HepG2 (cell line): Measurements from ENCODE around the gene CERS6. TPM values are rescaled to one million over a fixed set of nuclear protein-coding genes. Genes with fewer than 3 reads are reported as not detected.
A peak's percentile ranks its signal among the peaks of the same experiment; 100 is the strongest.

Experiments used
- KDM1A ChIP-seq: IDR thresholded peaks from 2 replicates; pipeline ENCODE4 v1.6.1; 2016; ENCODE audit warnings: missing compliant biosample characterization
- MEF2D ChIP-seq: sonication (generic); formaldehyde crosslinking; IDR thresholded peaks from 2 replicates; pipeline ENCODE4 v1.5.1; 2020; ENCODE audit warnings: mild to moderate bottlenecking, missing genetic modification reagents
- MXD1 ChIP-seq: sonication (generic); formaldehyde crosslinking; IDR thresholded peaks from 2 replicates; pipeline ENCODE4 v1.4.0; 2020; ENCODE audit warnings: mild to moderate bottlenecking, missing genetic modification reagents
- NONO ChIP-seq, 2 experiments: fragments of 450-650 bp in 1 of 2; sonication (generic) in 1 of 2; formaldehyde crosslinking in 1 of 2; IDR thresholded peaks in 1 of 2; conservative IDR thresholded peaks in 1 of 2; 2 replicates each; pipeline versions ENCODE4 v1.6.1 to v1.8.0; 2017 to 2022; ENCODE audit warnings: mild to moderate bottlenecking in 1 of 2, missing genetic modification reagents in 1 of 2, moderate library complexity in 1 of 2
- SP1 ChIP-seq, 2 experiments: fragments of 450-650 bp in 1 of 2; sonication (generic) in 1 of 2; formaldehyde crosslinking in 1 of 2; IDR thresholded peaks; 2 replicates each; pipeline versions ENCODE4 v1.4.0 to v1.6.1; 2016 to 2020; ENCODE audit warnings: missing genetic modification reagents in 1 of 2
- SUZ12 ChIP-seq: fragments of 150-350 bp; IDR thresholded peaks from 2 replicates; pipeline ENCODE4 v1.6.1; 2014; ENCODE audit warnings: low read depth, low read length
- THAP7 ChIP-seq: sonication (generic); formaldehyde crosslinking; IDR thresholded peaks from 2 replicates; pipeline ENCODE4 v1.8.1; 2023; ENCODE audit warnings: mild to moderate bottlenecking, missing genetic modification reagents
- ZBTB10 ChIP-seq: sonication (generic); formaldehyde crosslinking; IDR thresholded peaks from 2 replicates; pipeline ENCODE4 v1.4.0; 2020; ENCODE audit warnings: missing genetic modification reagents, borderline replicate concordance
- ZNF460 ChIP-seq: sonication (generic); formaldehyde crosslinking; IDR thresholded peaks from 2 replicates; pipeline ENCODE4 v1.5.1; 2020; ENCODE audit warnings: missing genetic modification reagents, mild to moderate bottlenecking, borderline replicate concordance
- ZNF569 ChIP-seq: sonication (generic); formaldehyde crosslinking; IDR thresholded peaks from 2 replicates; pipeline ENCODE4 v1.5.0; 2020; ENCODE audit warnings: mild to moderate bottlenecking, missing genetic modification reagents, moderate library complexity, borderline replicate concordance
- ZNF605 ChIP-seq: sonication (generic); formaldehyde crosslinking; IDR thresholded peaks from 2 replicates; pipeline ENCODE4 v1.8.0; 2022; ENCODE audit warnings: mild to moderate bottlenecking, missing genetic modification reagents
- ZNF891 ChIP-seq: sonication (generic); formaldehyde crosslinking; IDR thresholded peaks from 2 replicates; pipeline ENCODE4 v1.5.0; 2020; ENCODE audit warnings: mild to moderate bottlenecking, missing genetic modification reagents
- polyA plus RNA-seq, 8 experiments: library from polyadenylated mRNA; depleted of rRNA in 3 of 8; stranded (reverse) in 7 of 8; unstranded in 1 of 8; fragments of >200 nt; fragmentation: Illumina TruSeq in 4 of 8; extraction: Trizol in 4 of 8; gene quantifications; 2 replicates each; pipeline versions ENCODE4 v1.2.1 to v1.2.3, GENCODE V29; 2011 to 2016; ENCODE audit warnings: low read depth in 4 of 8, missing spikeins in 1 of 8, mixed read lengths in 1 of 8; ENCODE audit not compliant: insufficient read depth in 1 of 8
- total RNA-seq, 5 experiments: library from RNA; depleted of rRNA; stranded (reverse); fragments of >200 nt; fragmentation: Illumina TruSeq; extraction: Trizol; gene quantifications; 2 replicates each; pipeline ENCODE4 v1.2.3, GENCODE V29; 2016; ENCODE audit warnings: low read depth in 1 of 5
- TF ChIP-seq, protein P1 (sequence below): sonication (generic); formaldehyde crosslinking; IDR thresholded peaks from 2 replicates; pipeline ENCODE4; 2020; ENCODE audit warnings: missing genetic modification reagents, mild to moderate bottlenecking, borderline replicate concordance
- TF ChIP-seq, protein P2 (sequence below): sonication (generic); formaldehyde crosslinking; IDR thresholded peaks from 2 replicates; pipeline ENCODE4 v1.8.0; 2022; ENCODE audit warnings: mild to moderate bottlenecking, missing genetic modification reagents
- TF ChIP-seq, protein P3 (sequence below): sonication (generic); formaldehyde crosslinking; IDR thresholded peaks from 2 replicates; pipeline ENCODE4 v1.4.0; 2020; ENCODE audit warnings: missing genetic modification reagents

The CERS6 gene
- total and polyA plus RNA-seq, 2 of the 13 experiments (the other 11 are each of a cell fraction or from before 2014, with no cell fraction given): 10.1 to 20.3 TPM

DNA sequence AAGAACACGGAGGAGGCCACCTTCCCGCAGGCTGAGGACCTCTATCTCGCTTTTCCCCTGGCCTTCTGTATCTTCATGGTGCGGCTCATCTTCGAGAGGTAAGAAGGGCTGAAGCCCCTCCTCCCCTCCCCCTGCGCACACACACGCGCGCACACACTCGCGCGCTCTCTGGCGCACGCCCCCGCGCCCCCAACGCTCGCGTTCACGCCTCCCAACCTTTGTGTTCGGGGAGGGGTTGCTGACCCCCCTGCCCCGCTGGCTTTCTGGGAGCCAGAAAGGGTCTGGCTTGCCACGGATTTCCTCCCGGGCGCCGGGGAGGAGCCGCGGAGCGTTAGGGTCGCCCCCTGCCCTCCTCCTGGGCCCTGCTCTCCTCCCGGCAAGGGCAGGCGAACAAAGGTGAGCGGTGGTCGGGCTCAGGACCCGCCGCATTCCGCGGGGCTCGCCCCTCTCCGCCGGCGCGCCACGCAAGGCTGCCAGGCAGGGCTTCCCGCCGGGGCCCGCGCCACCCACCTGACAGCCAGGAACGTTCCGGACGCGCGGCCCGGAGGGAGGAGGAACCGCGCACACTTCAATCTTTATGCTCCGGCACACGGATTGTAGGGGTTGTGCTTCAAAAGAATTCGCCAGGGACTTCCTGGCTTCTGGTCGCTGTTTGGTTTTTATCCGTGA lies 583 bp downstream of the CERS6 start (continued):
- TF ChIP-seq ZBTB10 (CRISPR knock-in tag) (no peak), NONO (IDR thresholded peaks at IDR 0.05) (no peak), NONO (CRISPR knock-in tag; conservative IDR thresholded peaks at IDR 0.05) (peak; percentile 66), ZNF569 (CRISPR knock-in tag) (no peak), SUZ12 (no peak), KDM1A (CRISPR knock-in tag) (no peak), MEF2D (CRISPR knock-in tag) (0 out of 2 replicates have a peak, but pooled peaks have one; percentile 49), MXD1 (peak; percentile 63; the same call in 1 of the 2 replicates), ZNF460 (CRISPR knock-in tag) (no peak), ZNF605 (CRISPR knock-in tag) (peak; percentile 76; the same call in 1 of the 2 replicates), THAP7 (no peak), ZNF891 (CRISPR knock-in tag) (0 out of 2 replicates have a peak, but pooled peaks have one; percentile 53), SP1 (IDR thresholded peaks at IDR 0.05) (no peak), SP1 (CRISPR knock-in tag; IDR thresholded peaks at IDR 0.05) (no peak)
- TF ChIP-seq, protein P1, sequence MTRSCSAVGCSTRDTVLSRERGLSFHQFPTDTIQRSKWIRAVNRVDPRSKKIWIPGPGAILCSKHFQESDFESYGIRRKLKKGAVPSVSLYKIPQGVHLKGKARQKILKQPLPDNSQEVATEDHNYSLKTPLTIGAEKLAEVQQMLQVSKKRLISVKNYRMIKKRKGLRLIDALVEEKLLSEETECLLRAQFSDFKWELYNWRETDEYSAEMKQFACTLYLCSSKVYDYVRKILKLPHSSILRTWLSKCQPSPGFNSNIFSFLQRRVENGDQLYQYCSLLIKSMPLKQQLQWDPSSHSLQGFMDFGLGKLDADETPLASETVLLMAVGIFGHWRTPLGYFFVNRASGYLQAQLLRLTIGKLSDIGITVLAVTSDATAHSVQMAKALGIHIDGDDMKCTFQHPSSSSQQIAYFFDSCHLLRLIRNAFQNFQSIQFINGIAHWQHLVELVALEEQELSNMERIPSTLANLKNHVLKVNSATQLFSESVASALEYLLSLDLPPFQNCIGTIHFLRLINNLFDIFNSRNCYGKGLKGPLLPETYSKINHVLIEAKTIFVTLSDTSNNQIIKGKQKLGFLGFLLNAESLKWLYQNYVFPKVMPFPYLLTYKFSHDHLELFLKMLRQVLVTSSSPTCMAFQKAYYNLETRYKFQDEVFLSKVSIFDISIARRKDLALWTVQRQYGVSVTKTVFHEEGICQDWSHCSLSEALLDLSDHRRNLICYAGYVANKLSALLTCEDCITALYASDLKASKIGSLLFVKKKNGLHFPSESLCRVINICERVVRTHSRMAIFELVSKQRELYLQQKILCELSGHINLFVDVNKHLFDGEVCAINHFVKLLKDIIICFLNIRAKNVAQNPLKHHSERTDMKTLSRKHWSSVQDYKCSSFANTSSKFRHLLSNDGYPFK (CRISPR knock-in tag): no peak
- TF ChIP-seq, protein P2, sequence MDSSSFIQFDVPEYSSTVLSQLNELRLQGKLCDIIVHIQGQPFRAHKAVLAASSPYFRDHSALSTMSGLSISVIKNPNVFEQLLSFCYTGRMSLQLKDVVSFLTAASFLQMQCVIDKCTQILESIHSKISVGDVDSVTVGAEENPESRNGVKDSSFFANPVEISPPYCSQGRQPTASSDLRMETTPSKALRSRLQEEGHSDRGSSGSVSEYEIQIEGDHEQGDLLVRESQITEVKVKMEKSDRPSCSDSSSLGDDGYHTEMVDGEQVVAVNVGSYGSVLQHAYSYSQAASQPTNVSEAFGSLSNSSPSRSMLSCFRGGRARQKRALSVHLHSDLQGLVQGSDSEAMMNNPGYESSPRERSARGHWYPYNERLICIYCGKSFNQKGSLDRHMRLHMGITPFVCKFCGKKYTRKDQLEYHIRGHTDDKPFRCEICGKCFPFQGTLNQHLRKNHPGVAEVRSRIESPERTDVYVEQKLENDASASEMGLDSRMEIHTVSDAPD (CRISPR knock-in tag): 0 out of 2 replicates have a peak, but pooled peaks have one; percentile 6
- TF ChIP-seq, protein P3, sequence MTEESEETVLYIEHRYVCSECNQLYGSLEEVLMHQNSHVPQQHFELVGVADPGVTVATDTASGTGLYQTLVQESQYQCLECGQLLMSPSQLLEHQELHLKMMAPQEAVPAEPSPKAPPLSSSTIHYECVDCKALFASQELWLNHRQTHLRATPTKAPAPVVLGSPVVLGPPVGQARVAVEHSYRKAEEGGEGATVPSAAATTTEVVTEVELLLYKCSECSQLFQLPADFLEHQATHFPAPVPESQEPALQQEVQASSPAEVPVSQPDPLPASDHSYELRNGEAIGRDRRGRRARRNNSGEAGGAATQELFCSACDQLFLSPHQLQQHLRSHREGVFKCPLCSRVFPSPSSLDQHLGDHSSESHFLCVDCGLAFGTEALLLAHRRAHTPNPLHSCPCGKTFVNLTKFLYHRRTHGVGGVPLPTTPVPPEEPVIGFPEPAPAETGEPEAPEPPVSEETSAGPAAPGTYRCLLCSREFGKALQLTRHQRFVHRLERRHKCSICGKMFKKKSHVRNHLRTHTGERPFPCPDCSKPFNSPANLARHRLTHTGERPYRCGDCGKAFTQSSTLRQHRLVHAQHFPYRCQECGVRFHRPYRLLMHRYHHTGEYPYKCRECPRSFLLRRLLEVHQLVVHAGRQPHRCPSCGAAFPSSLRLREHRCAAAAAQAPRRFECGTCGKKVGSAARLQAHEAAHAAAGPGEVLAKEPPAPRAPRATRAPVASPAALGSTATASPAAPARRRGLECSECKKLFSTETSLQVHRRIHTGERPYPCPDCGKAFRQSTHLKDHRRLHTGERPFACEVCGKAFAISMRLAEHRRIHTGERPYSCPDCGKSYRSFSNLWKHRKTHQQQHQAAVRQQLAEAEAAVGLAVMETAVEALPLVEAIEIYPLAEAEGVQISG (CRISPR knock-in tag): no peak; the same call in 1 of the 2 replicates
